HepG2 (cell line): ENCODE results near the gene ATP5PB. TPM values are rescaled to one million over a fixed set of nuclear protein-coding genes. Genes with fewer than 3 reads are reported as not detected.

Experiments
- BHLHE40 ChIP-seq: IDR thresholded peaks from 2 replicates; pipeline ENCODE4 v1.6.1; 2011; ENCODE audit warnings: low read length, improper control_type of control experiment
- DR1 ChIP-seq: sonication (generic); formaldehyde crosslinking; IDR thresholded peaks from 2 replicates; pipeline ENCODE4 v1.8.0; 2021; ENCODE audit warnings: mild to moderate bottlenecking, missing genetic modification reagents, inconsistent platforms
- HMG20B ChIP-seq: conservative IDR thresholded peaks from 2 replicates; pipeline ENCODE4 v1.6.1; 2016; ENCODE audit warnings: missing genetic modification reagents, missing compliant biosample characterization
- KDM5B ChIP-seq: sonication (generic); formaldehyde crosslinking; IDR thresholded peaks from 2 replicates; pipeline ENCODE4 v1.4.0; 2020; ENCODE audit warnings: missing genetic modification reagents, mild to moderate bottlenecking, borderline replicate concordance
- KLF6 ChIP-seq: IDR thresholded peaks from 2 replicates; pipeline ENCODE4 v1.8.0; 2016; ENCODE audit warnings: missing biosample characterization, missing genetic modification reagents
- MIER2 ChIP-seq: IDR thresholded peaks from 2 replicates; pipeline ENCODE4 v1.6.1; 2016; ENCODE audit warnings: missing biosample characterization, missing genetic modification reagents
- NRL ChIP-seq: sonication (generic); formaldehyde crosslinking; IDR thresholded peaks from 2 replicates; pipeline ENCODE4 v1.5.0; 2020; ENCODE audit warnings: missing genetic modification reagents, mild to moderate bottlenecking, moderate library complexity, borderline replicate concordance
- PHF5A ChIP-seq: IDR thresholded peaks from one replicate; pipeline ENCODE4 v1.6.1; 2018; ENCODE audit warnings: low read depth, missing genetic modification reagents; ENCODE audit not compliant: unreplicated experiment
- RBFOX2 ChIP-seq: fragments of 200-400 bp; formaldehyde crosslinking; IDR thresholded peaks from 2 replicates; pipeline ENCODE4 v1.6.1; 2017; ENCODE audit warnings: low read depth, mild to moderate bottlenecking, low read length
- TBP ChIP-seq: sonication (generic); formaldehyde crosslinking; IDR thresholded peaks from 2 replicates; pipeline ENCODE4 v1.5.0; 2020; ENCODE audit warnings: missing genetic modification reagents
- TCF12 ChIP-seq, 2 experiments: fragments of 450-650 bp in 1 of 2; sonication (generic) in 1 of 2; formaldehyde crosslinking in 1 of 2; IDR thresholded peaks; 2 replicates each; pipeline versions ENCODE4 v1.6.1 to v1.8.0; 2017 to 2022; ENCODE audit warnings: antibody characterized with exemption in 1 of 2, mild to moderate bottlenecking in 1 of 2, missing genetic modification reagents in 1 of 2, moderate library complexity in 1 of 2
- ZBED4 ChIP-seq: sonication (generic); formaldehyde crosslinking; IDR thresholded peaks from 2 replicates; pipeline ENCODE4 v1.4.0; 2020; ENCODE audit warnings: missing genetic modification reagents, borderline replicate concordance
- ZFP37 ChIP-seq: sonication (generic); formaldehyde crosslinking; IDR thresholded peaks from 2 replicates; pipeline ENCODE4 v1.4.0; 2020; ENCODE audit warnings: missing genetic modification reagents, borderline replicate concordance
- ZFP62 ChIP-seq: sonication (generic); formaldehyde crosslinking; IDR thresholded peaks from 2 replicates; pipeline ENCODE4 v1.4.0; 2020; ENCODE audit warnings: missing genetic modification reagents
- ZNF12 ChIP-seq: sonication (generic); formaldehyde crosslinking; IDR thresholded peaks from 2 replicates; pipeline ENCODE4 v1.5.0; 2020; ENCODE audit warnings: missing genetic modification reagents
- ZNF350 ChIP-seq: sonication (generic); formaldehyde crosslinking; IDR thresholded peaks from 2 replicates; pipeline ENCODE4 v1.4.0; 2020; ENCODE audit warnings: mild to moderate bottlenecking, low read depth, missing genetic modification reagents, borderline replicate concordance
- ZNF414 ChIP-seq: sonication (generic); formaldehyde crosslinking; IDR thresholded peaks from 2 replicates; pipeline ENCODE4 v1.5.0; 2020; ENCODE audit warnings: missing genetic modification reagents
- ZNF724P ChIP-seq: sonication (generic); formaldehyde crosslinking; IDR thresholded peaks from 2 replicates; pipeline ENCODE4 v1.8.0; 2022; ENCODE audit warnings: missing genetic modification reagents, borderline replicate concordance
- ZNF776 ChIP-seq: sonication (generic); formaldehyde crosslinking; IDR thresholded peaks from 2 replicates; pipeline ENCODE4 v1.4.0; 2020; ENCODE audit warnings: mild to moderate bottlenecking, missing genetic modification reagents
- polyA plus RNA-seq, 8 experiments: library from polyadenylated mRNA; depleted of rRNA in 3 of 8; stranded (reverse) in 7 of 8; unstranded in 1 of 8; fragments of >200 nt; fragmentation: Illumina TruSeq in 4 of 8; extraction: Trizol in 4 of 8; gene quantifications; 2 replicates each; pipeline versions ENCODE4 v1.2.1 to v1.2.3, GENCODE V29; 2011 to 2016; ENCODE audit warnings: low read depth in 4 of 8, missing spikeins in 1 of 8, mixed read lengths in 1 of 8; ENCODE audit not compliant: insufficient read depth in 1 of 8
- total RNA-seq, 5 experiments: library from RNA; depleted of rRNA; stranded (reverse); fragments of >200 nt; fragmentation: Illumina TruSeq; extraction: Trizol; gene quantifications; 2 replicates each; pipeline ENCODE4 v1.2.3, GENCODE V29; 2016; ENCODE audit warnings: low read depth in 1 of 5
- TF ChIP-seq, protein P1 (sequence below): IDR thresholded peaks from 2 replicates; pipeline ENCODE4 v1.6.1; 2016; ENCODE audit warnings: mild to moderate bottlenecking, missing biosample characterization, missing genetic modification reagents
- TF ChIP-seq, protein P2 (sequence below): sonication (generic); formaldehyde crosslinking; IDR thresholded peaks from 2 replicates; pipeline ENCODE4 v1.9.0; 2021; ENCODE audit warnings: missing genetic modification reagents, borderline replicate concordance
- TF ChIP-seq, protein P3 (sequence below): sonication (generic); formaldehyde crosslinking; IDR thresholded peaks from 2 replicates; pipeline ENCODE4 v1.8.1; 2023; ENCODE audit warnings: mild to moderate bottlenecking, inconsistent platforms, moderate library complexity, missing genetic modification reagents, borderline replicate concordance

ATP5PB gene
- total and polyA plus RNA-seq, 2 of the 13 experiments (the other 11 are each of a cell fraction or from before 2014, with no cell fraction given) = 297 to 541 TPM

- TF ChIP-seq ZBED4 (CRISPR knock-in tag) (peak; percentile 72; the same call in 1 of the 2 replicates), KDM5B (CRISPR knock-in tag) (0 out of 2 replicates have a peak, but pooled peaks have one; percentile 58), NRL (no peak; the same call in 1 of the 2 replicates), BHLHE40 (no peak), PHF5A (CRISPR knock-in tag) (no peak), ZNF724P (no peak), TBP (CRISPR knock-in tag) (no peak), RBFOX2 (peak; percentile 64), MIER2 (CRISPR knock-in tag) (no peak), TCF12 (IDR thresholded peaks at IDR 0.05) (no peak), TCF12 (CRISPR knock-in tag; IDR thresholded peaks at IDR 0.05) (no peak), ZFP62 (CRISPR knock-in tag) (no peak), DR1 (CRISPR knock-in tag) (peak; percentile 59; the same call in 1 of the 2 replicates), ZNF12 (CRISPR knock-in tag) (no peak), ZNF350 (CRISPR knock-in tag) (peak; percentile 32; the same call in 1 of the 2 replicates), HMG20B (no peak), KLF6 (CRISPR knock-in tag) (peak; percentile 33; the same call in 1 of the 2 replicates), ZNF776 (CRISPR knock-in tag) (no peak), ZNF414 (CRISPR knock-in tag) (no peak), ZFP37 (CRISPR knock-in tag) (no peak)
- TF ChIP-seq, protein P1, sequence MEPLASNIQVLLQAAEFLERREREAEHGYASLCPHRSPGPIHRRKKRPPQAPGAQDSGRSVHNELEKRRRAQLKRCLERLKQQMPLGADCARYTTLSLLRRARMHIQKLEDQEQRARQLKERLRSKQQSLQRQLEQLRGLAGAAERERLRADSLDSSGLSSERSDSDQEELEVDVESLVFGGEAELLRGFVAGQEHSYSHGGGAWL (CRISPR knock-in tag) = peak; percentile 85
- TF ChIP-seq, protein P2, sequence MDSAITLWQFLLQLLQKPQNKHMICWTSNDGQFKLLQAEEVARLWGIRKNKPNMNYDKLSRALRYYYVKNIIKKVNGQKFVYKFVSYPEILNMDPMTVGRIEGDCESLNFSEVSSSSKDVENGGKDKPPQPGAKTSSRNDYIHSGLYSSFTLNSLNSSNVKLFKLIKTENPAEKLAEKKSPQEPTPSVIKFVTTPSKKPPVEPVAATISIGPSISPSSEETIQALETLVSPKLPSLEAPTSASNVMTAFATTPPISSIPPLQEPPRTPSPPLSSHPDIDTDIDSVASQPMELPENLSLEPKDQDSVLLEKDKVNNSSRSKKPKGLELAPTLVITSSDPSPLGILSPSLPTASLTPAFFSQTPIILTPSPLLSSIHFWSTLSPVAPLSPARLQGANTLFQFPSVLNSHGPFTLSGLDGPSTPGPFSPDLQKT (CRISPR knock-in tag) = no peak
- TF ChIP-seq, protein P3, sequence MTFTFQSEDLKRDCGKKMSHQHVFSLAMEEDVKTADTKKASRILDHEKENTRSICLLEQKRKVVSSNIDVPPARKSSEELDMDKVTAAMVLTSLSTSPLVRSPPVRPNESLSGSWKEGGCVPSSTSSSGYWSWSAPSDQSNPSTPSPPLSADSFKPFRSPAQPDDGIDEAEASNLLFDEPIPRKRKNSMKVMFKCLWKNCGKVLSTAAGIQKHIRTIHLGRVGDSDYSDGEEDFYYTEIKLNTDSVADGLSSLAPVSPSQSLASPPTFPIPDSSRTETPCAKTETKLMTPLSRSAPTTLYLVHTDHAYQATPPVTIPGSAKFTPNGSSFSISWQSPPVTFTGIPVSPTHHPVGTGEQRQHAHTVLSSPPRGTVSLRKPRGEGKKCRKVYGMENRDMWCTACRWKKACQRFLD = no peak
These were observed at the start of gene ATP5PB, which contains the start of gene WDR77 (continued) for GRCh38 chr1:111448918-111449702.
